Measurements from ENCODE around the gene YKT6.

Gene YKT6

GRCh38 chr7:44193011-44193802, 7.6 kb upstream of the YKT6 start:
- H3K36me3 ChIP-seq (replicated peaks in 1 of 2; ENCODE audit: control insufficient read depth in 2 of 2, insufficient read depth in 2 of 2, low read length in 2 of 2) = no peaks in the 10 kb centered on the region
- no peak overlapping the region for H3K23ac ChIP-seq (ENCODE audit: low read depth, low read length, poor library complexity)
- no peak for DNase-seq (ENCODE audit: low spot score)
- H2BK5ac ChIP-seq (ENCODE audit: low read length) = no peak overlapping the region
- no peak overlapping the region for H3K4me2 ChIP-seq (ENCODE audit: insufficient read depth, low read length, poor library complexity, severe bottlenecking)
- no peak overlapping the region for H2BK120ac ChIP-seq (ENCODE audit: low read depth, low read length)
- H3K9me3 ChIP-seq (replicated peaks in 1 of 2; ENCODE audit: control insufficient read depth in 2 of 2, insufficient read depth in 1 of 2, low read depth in 1 of 2, low read length in 2 of 2) = no peaks in the 10 kb centered on the region
- H3K4ac ChIP-seq (ENCODE audit: low read length) = no peak overlapping the region
- no peak overlapping the region for H3K27ac ChIP-seq (replicated peaks; ENCODE audit: low read length)
- peaks cover 0 to 8% of the 10 kb centered on the region in 2 donors for H3K4me1 ChIP-seq (ENCODE audit: control insufficient read depth in 2 of 2, insufficient read depth in 1 of 2, low read depth in 1 of 2, low read length in 2 of 2)
- no peak overlapping the region for H3K18ac ChIP-seq (ENCODE audit: low read length)
- no peak overlapping the region for H3K14ac ChIP-seq (ENCODE audit: low read length)
- peak overlapping the region; percentile 8 for H2AFZ ChIP-seq (ENCODE audit: low read length)
- no CpG with 5 or more reads among the region's 7 CpGs for WGBS, 2 donors (ENCODE audit: extremely low coverage in 2 of 2, insufficient read length in 2 of 2, insufficient replicate concordance in 1 of 2)
- H4K8ac ChIP-seq (ENCODE audit: low read depth, low read length) = no peak overlapping the region
- H4K91ac ChIP-seq (ENCODE audit: low read depth, low read length, poor library complexity) = no peak overlapping the region
- H2BK15ac ChIP-seq (ENCODE audit: low read length) = no peak overlapping the region
- no peak overlapping the region for H2AK5ac ChIP-seq (ENCODE audit: low read depth, low read length)
- no peaks in the 10 kb centered on the region for H3K79me1 ChIP-seq (ENCODE audit: low read depth, low read length)
- H3K27me3 ChIP-seq (ENCODE audit: control insufficient read depth in 3 of 3, insufficient read depth in 3 of 3, low read depth in 1 of 3, low read length in 3 of 3) = peaks cover 0 to 8% (median 0%) of the 10 kb centered on the region in 3 experiments
- H2BK12ac ChIP-seq (ENCODE audit: low read length) = no peak overlapping the region
- H3K4me3 ChIP-seq (ENCODE audit: low read length in 2 of 2) = no peak overlapping the region
- H3K9ac ChIP-seq (ENCODE audit: low read depth, low read length, poor library complexity) = no peak overlapping the region

- no peak overlapping the region for H3K14ac ChIP-seq (ENCODE audit: low read length)
- H3K9me3 ChIP-seq (replicated peaks in 1 of 2; ENCODE audit: control insufficient read depth in 2 of 2, insufficient read depth in 1 of 2, low read depth in 1 of 2, low read length in 2 of 2) = no peaks in the 10 kb centered on the region
- no peak overlapping the region for H3K4me3 ChIP-seq (ENCODE audit: low read length in 2 of 2)
- H3K23ac ChIP-seq (ENCODE audit: low read depth, low read length, poor library complexity) = no peak overlapping the region
- H3K27ac ChIP-seq (replicated peaks; ENCODE audit: low read length) = no peak overlapping the region
- H3K36me3 ChIP-seq (replicated peaks in 1 of 2; ENCODE audit: control insufficient read depth in 2 of 2, insufficient read depth in 2 of 2, low read length in 2 of 2) = no peaks in the 10 kb centered on the region
- no peak for DNase-seq (ENCODE audit: low spot score)
- H3K4me1 ChIP-seq (ENCODE audit: control insufficient read depth in 2 of 2, insufficient read depth in 1 of 2, low read depth in 1 of 2, low read length in 2 of 2) = peaks cover 0 to 4% of the 10 kb centered on the region in 2 donors
- H2BK15ac ChIP-seq (ENCODE audit: low read length) = no peak overlapping the region
- no peak overlapping the region for H3K9ac ChIP-seq (ENCODE audit: low read depth, low read length, poor library complexity)
- H2BK5ac ChIP-seq (ENCODE audit: low read length) = no peak overlapping the region
- no peaks in the 10 kb centered on the region for H3K79me1 ChIP-seq (ENCODE audit: low read depth, low read length)
- H3K18ac ChIP-seq (ENCODE audit: low read length) = no peak overlapping the region
- H2AK5ac ChIP-seq (ENCODE audit: low read depth, low read length) = peak overlapping the region; percentile 32
- H2BK12ac ChIP-seq (ENCODE audit: low read length) = no peak overlapping the region
- H3K4me2 ChIP-seq (ENCODE audit: insufficient read depth, low read length, poor library complexity, severe bottlenecking) = no peak overlapping the region
- H4K8ac ChIP-seq (ENCODE audit: low read depth, low read length) = no peak overlapping the region
- no peak overlapping the region for H2BK120ac ChIP-seq (ENCODE audit: low read depth, low read length)
- no peak overlapping the region for H4K91ac ChIP-seq (ENCODE audit: low read depth, low read length, poor library complexity)
- WGBS, 2 donors (ENCODE audit: extremely low coverage in 2 of 2, insufficient read length in 2 of 2, insufficient replicate concordance in 1 of 2) = no CpG with 5 or more reads among the region's 2 CpGs
- H2AFZ ChIP-seq (ENCODE audit: low read length) = no peak overlapping the region
- H3K27me3 ChIP-seq (ENCODE audit: control insufficient read depth in 3 of 3, insufficient read depth in 3 of 3, low read depth in 1 of 3, low read length in 3 of 3) = peaks cover 0 to 5% (median 0%) of the 10 kb centered on the region in 3 experiments
- H3K4ac ChIP-seq (ENCODE audit: low read length) = no peak overlapping the region
These were observed 6.7 kb upstream of the YKT6 start for GRCh38 chr7:44194069-44194468.

- H3K4me2 ChIP-seq (ENCODE audit: insufficient read depth, low read length, poor library complexity, severe bottlenecking) = no peak overlapping the region
- H3K9ac ChIP-seq (ENCODE audit: low read depth, low read length, poor library complexity) = no peak overlapping the region
- WGBS, 2 donors (ENCODE audit: extremely low coverage in 2 of 2, insufficient read length in 2 of 2, insufficient replicate concordance in 1 of 2) = no CpG with 5 or more reads among the region's 3 CpGs
- H2BK5ac ChIP-seq (ENCODE audit: low read length) = no peak overlapping the region
- no peaks in the 10 kb centered on the region for H3K36me3 ChIP-seq (replicated peaks in 1 of 2; ENCODE audit: control insufficient read depth in 2 of 2, insufficient read depth in 2 of 2, low read length in 2 of 2)
- H3K4me1 ChIP-seq (ENCODE audit: control insufficient read depth in 2 of 2, insufficient read depth in 1 of 2, low read depth in 1 of 2, low read length in 2 of 2) = no peaks in the 10 kb centered on the region
- H3K18ac ChIP-seq (ENCODE audit: low read length) = no peak overlapping the region
- H2BK12ac ChIP-seq (ENCODE audit: low read length) = no peak overlapping the region
- H4K8ac ChIP-seq (ENCODE audit: low read depth, low read length) = no peak overlapping the region
- H3K14ac ChIP-seq (ENCODE audit: low read length) = no peak overlapping the region
- DNase-seq (ENCODE audit: low spot score) = no peak
- peaks cover 0 to 5% (median 0%) of the 10 kb centered on the region in 3 experiments for H3K27me3 ChIP-seq (ENCODE audit: control insufficient read depth in 3 of 3, insufficient read depth in 3 of 3, low read depth in 1 of 3, low read length in 3 of 3)
- H2AK5ac ChIP-seq (ENCODE audit: low read depth, low read length) = peak overlapping the region; percentile 32
- no peak overlapping the region for H4K91ac ChIP-seq (ENCODE audit: low read depth, low read length, poor library complexity)
- no peak overlapping the region for H3K4me3 ChIP-seq (ENCODE audit: low read length in 2 of 2)
- H2AFZ ChIP-seq (ENCODE audit: low read length) = no peak overlapping the region
- no peak overlapping the region for H2BK15ac ChIP-seq (ENCODE audit: low read length)
- no peak overlapping the region for H3K4ac ChIP-seq (ENCODE audit: low read length)
- no peak overlapping the region for H2BK120ac ChIP-seq (ENCODE audit: low read depth, low read length)
- H3K79me1 ChIP-seq (ENCODE audit: low read depth, low read length) = no peaks in the 10 kb centered on the region
- no peaks in the 10 kb centered on the region for H3K9me3 ChIP-seq (replicated peaks in 1 of 2; ENCODE audit: control insufficient read depth in 2 of 2, insufficient read depth in 1 of 2, low read depth in 1 of 2, low read length in 2 of 2)
- no peak overlapping the region for H3K27ac ChIP-seq (replicated peaks; ENCODE audit: low read length)
- peak overlapping the region; percentile 56 for H3K23ac ChIP-seq (ENCODE audit: low read depth, low read length, poor library complexity)
These were observed 6.1 kb upstream of the YKT6 start for GRCh38 chr7:44194562-44195145.

GRCh38 chr7:44195889-44196288, 4.9 kb upstream of the YKT6 start:
- H3K27ac ChIP-seq (replicated peaks; ENCODE audit: low read length) = no peak overlapping the region
- no peaks in the 10 kb centered on the region for H3K36me3 ChIP-seq (replicated peaks in 1 of 2; ENCODE audit: control insufficient read depth in 2 of 2, insufficient read depth in 2 of 2, low read length in 2 of 2)

More at GRCh38 chr7:44195889-44196288, 4.9 kb upstream of the YKT6 start:
- H4K91ac ChIP-seq (ENCODE audit: low read depth, low read length, poor library complexity) = no peak overlapping the region
- H3K27me3 ChIP-seq (ENCODE audit: control insufficient read depth in 3 of 3, insufficient read depth in 3 of 3, low read depth in 1 of 3, low read length in 3 of 3) = peaks cover 0 to 5% (median 0%) of the 10 kb centered on the region in 3 experiments
- no peak overlapping the region for H2AK5ac ChIP-seq (ENCODE audit: low read depth, low read length)
- no peak overlapping the region for H2BK12ac ChIP-seq (ENCODE audit: low read length)
- H3K4me1 ChIP-seq (ENCODE audit: control insufficient read depth in 2 of 2, insufficient read depth in 1 of 2, low read depth in 1 of 2, low read length in 2 of 2) = no peaks in the 10 kb centered on the region
- no peak overlapping the region for H4K8ac ChIP-seq (ENCODE audit: low read depth, low read length)
- no peak overlapping the region for H2AFZ ChIP-seq (ENCODE audit: low read length)
- H3K18ac ChIP-seq (ENCODE audit: low read length) = no peak overlapping the region
- H3K9me3 ChIP-seq (replicated peaks in 1 of 2; ENCODE audit: control insufficient read depth in 2 of 2, insufficient read depth in 1 of 2, low read depth in 1 of 2, low read length in 2 of 2) = no peaks in the 10 kb centered on the region
- no peak overlapping the region for H3K23ac ChIP-seq (ENCODE audit: low read depth, low read length, poor library complexity)
- H2BK15ac ChIP-seq (ENCODE audit: low read length) = no peak overlapping the region
- DNase-seq (ENCODE audit: low spot score) = no peak
- H3K4me2 ChIP-seq (ENCODE audit: insufficient read depth, low read length, poor library complexity, severe bottlenecking) = no peak overlapping the region
- no CpG with 5 or more reads among the region's 1 CpG for WGBS, 2 donors (ENCODE audit: extremely low coverage in 2 of 2, insufficient read length in 2 of 2, insufficient replicate concordance in 1 of 2)
- no peaks in the 10 kb centered on the region for H3K79me1 ChIP-seq (ENCODE audit: low read depth, low read length)
- no peak overlapping the region for H3K4me3 ChIP-seq (ENCODE audit: low read length in 2 of 2)
- H2BK120ac ChIP-seq (ENCODE audit: low read depth, low read length) = no peak overlapping the region
- no peak overlapping the region for H3K14ac ChIP-seq (ENCODE audit: low read length)
- H3K9ac ChIP-seq (ENCODE audit: low read depth, low read length, poor library complexity) = no peak overlapping the region
- no peak overlapping the region for H3K4ac ChIP-seq (ENCODE audit: low read length)
- H2BK5ac ChIP-seq (ENCODE audit: low read length) = no peak overlapping the region

Measured in neuronal stem cell (in vitro differentiated cells).